BJ (cell line): Measurements from ENCODE around the gene IQCH. TPM values are rescaled to one million over a fixed set of nuclear protein-coding genes. Genes with fewer than 3 reads are reported as not detected.

Experiments used
- CTCF ChIA-PET: fragments of 350-600 bp; formaldehyde crosslinking; extraction: SDS; loops from one replicate; lab custom pipeline; 2021; ENCODE audit warnings: antibody characterized with exemption, inconsistent platforms; lab: Yijun Ruan, JAX
- POLR2A ChIA-PET: fragments of 300-600 bp; sonication (Branson Sonifier 250); formaldehyde crosslinking; extraction: SDS; loops from one replicate; lab custom pipeline; 2021; ENCODE audit warnings: antibody characterized with exemption; lab: Charles Lee
- DNase-seq: peaks from one replicate; pipeline ENCODE4 v3.0.0-alpha.2; 2011; ENCODE audit warnings: low read depth
- H3K27me3 ChIP-seq: 2 replicates; pipeline ENCODE4 v1.6.0; 2011; ENCODE audit warnings: low read length; ENCODE audit not compliant: control insufficient read depth, insufficient read depth
- H3K36me3 ChIP-seq: 2 replicates; pipeline ENCODE4 v1.5.1; 2011; ENCODE audit warnings: low read length; ENCODE audit not compliant: control insufficient read depth, insufficient read depth
- H3K4me3 ChIP-seq: 2 replicates; pipeline ENCODE4 v1.5.1; 2011; ENCODE audit warnings: low read depth, mild to moderate bottlenecking, control low read depth, low read length
- polyA plus RNA-seq: library from polyadenylated mRNA; depleted of rRNA; stranded (reverse); fragments of >200 nt; gene quantifications from 2 replicates; pipeline ENCODE4 v1.2.3, GENCODE V29; 2011
- TF ChIP-seq, protein P1 (sequence below): IDR thresholded peaks from 2 replicates; pipeline ENCODE4 v1.5.1; 2011; ENCODE audit warnings: low read depth, mild to moderate bottlenecking, control low read depth, inconsistent platforms, low read length, moderate library complexity; ENCODE audit not compliant: insufficient read depth

IQCH gene
- polyA plus RNA-seq, 1 experiment: 0.82 TPM

DNA sequence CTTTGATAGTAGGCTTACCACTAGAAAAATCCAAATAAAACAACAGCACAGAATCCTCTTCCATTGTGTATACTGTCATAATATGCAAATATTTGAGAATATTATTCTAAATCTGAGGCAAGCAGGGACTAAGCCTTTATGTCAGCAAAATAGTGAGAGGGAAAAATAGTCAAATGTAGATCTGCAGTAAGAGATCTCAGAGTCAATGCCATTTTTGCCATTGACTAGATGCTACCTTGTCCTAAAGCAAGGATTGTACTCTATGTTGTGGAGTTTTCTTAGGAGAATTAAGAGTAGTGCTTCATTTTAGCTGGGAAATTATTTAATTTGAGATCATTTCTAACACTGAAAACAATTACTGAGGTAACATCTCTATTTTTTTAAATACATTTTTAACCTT, 50.2 kb downstream of the IQCH start:
- POLR2A ChIA-PET: no interaction called here
- CTCF ChIA-PET: interaction anchor here (1.1 to 3.4 kb wide), 6 partner anchors 10 to 358 kb away, joined by 3 to 64 read pairs (median 3); no protein-coding TSS in a partner anchor
- H3K4me3 ChIP-seq: no peak overlapping the region
- H3K36me3 ChIP-seq: no peaks in the 10 kb centered on the region
- TF ChIP-seq, protein P1, sequence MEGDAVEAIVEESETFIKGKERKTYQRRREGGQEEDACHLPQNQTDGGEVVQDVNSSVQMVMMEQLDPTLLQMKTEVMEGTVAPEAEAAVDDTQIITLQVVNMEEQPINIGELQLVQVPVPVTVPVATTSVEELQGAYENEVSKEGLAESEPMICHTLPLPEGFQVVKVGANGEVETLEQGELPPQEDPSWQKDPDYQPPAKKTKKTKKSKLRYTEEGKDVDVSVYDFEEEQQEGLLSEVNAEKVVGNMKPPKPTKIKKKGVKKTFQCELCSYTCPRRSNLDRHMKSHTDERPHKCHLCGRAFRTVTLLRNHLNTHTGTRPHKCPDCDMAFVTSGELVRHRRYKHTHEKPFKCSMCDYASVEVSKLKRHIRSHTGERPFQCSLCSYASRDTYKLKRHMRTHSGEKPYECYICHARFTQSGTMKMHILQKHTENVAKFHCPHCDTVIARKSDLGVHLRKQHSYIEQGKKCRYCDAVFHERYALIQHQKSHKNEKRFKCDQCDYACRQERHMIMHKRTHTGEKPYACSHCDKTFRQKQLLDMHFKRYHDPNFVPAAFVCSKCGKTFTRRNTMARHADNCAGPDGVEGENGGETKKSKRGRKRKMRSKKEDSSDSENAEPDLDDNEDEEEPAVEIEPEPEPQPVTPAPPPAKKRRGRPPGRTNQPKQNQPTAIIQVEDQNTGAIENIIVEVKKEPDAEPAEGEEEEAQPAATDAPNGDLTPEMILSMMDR: no peak
- DNase-seq: no peak
- H3K27me3 ChIP-seq: no peaks in the 10 kb centered on the region

DNA sequence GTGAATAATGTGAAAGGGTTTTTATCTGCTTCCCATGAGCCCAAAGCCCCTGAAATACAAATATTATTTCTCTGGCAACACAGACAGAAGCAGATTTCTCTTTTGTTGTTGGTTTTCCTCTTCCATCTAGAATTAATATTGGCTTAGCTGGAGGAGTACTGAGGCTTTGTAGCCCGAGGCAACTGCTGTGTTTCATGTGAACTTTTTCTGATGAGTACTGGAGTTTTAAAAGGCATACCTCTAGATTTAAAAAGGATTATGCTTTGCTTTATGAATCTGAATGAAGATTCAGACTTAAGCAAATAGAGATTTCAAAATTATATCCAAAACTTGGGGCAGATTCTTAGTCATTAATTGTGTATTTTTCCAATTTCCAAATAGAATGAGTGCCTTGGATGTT, 50.9 kb downstream of the IQCH start:
- no peak for DNase-seq
- H3K36me3 ChIP-seq: no peaks in the 10 kb centered on the region
- no peak overlapping the region for H3K4me3 ChIP-seq
- H3K27me3 ChIP-seq: no peaks in the 10 kb centered on the region
- TF ChIP-seq, protein P1: no peak
- ChIA-PET CTCF (interaction anchor here (0.7 to 3.4 kb wide), 2 partner anchors 358 to 369 kb away, joined by 3 to 64 read pairs; no protein-coding TSS in a partner anchor), POLR2A (no interaction called here)

DNA sequence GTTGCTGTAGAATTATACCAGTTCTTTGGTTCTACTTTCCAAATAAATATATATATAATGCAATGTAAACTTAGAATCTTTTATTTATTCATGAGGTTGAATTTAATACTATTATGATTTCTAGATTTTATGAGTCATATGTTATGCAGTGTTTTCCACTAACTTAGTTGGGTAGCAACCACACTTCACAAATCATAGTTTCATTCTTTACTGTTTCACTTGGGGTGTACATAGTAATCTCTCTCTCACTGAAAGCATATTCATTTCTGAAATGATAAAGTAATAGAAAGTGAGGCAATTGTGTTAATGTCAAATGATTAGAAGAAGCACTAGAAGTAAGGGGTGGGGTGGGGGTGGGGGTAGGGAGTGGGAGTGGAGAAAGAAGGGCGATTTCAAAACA, 52.6 kb downstream of the IQCH start:
- no peak for DNase-seq
- Histone ChIP-seq H3K4me3 (no peak overlapping the region), H3K36me3 (no peaks in the 10 kb centered on the region), H3K27me3 (no peaks in the 10 kb centered on the region)
- TF ChIP-seq, protein P1: no peak
- ChIA-PET CTCF (interaction anchor here (1.0 kb wide), 1 partner anchor 360 kb away, joined by 3 read pairs; no protein-coding TSS in a partner anchor), POLR2A (no interaction called here)

DNA sequence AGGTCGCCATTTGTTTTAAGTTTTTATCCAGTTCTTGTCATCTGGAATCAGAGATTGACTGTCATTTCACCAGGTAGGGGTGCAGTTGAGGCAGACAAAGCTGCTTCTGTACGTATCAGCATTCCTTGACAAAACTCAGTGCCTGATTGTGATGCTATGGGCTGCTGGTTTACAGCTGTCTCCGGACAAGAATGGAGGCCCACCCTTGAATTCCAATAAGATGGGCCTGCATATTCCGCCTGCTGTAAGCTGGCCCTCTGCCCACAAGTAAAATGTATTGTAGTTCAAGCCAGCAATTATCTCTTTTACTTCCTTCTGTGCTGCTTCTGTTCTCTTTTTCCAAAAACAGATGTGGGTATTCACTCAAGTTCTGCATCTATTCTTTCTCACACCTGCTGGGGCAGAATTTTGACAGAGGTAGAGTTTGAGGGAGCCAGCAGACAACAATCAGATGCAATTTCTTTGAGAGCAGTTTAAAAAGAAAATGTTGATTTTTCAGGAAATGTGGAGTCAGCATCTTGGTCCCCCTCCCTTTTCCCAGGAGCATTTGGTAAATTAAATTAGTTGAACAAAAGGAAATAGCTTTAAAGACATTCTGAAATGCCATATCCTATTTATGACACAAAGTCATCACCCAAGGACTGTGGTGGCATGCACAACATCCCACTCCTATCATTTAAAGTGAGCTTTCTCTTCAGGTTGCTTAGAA, 53.5 kb downstream of the IQCH start:
- TF ChIP-seq, protein P1: no peak
- ChIA-PET CTCF (interaction anchor here (1.0 to 1.5 kb wide), 3 partner anchors 13 to 361 kb away, joined by 3 to 6 read pairs (median 3); no protein-coding TSS in a partner anchor), POLR2A (no interaction called here)
- no peak for DNase-seq
- H3K4me3 ChIP-seq: no peak overlapping the region
- no peaks in the 10 kb centered on the region for H3K36me3 ChIP-seq
- H3K27me3 ChIP-seq: no peaks in the 10 kb centered on the region

DNA sequence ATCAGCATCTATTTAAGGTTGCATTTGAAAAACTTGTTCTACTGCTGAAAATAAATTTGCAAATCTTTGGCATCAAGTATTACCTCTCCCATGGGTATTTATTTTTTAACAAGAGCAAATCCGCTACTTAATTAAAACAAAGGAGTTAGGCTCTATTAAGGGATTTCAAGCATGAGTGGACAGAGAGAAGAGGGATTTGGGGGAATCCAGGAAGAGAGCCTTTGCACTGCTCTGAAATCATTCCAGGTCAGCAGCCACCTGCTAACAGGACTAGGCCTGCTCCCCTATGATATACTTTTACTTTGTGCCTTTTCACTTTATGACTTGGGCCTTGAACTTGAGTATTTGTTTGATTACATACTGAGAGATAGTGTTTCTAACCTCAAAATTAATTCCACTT, 57.1 kb downstream of the IQCH start:
- Histone ChIP-seq H3K27me3 (peaks cover 2% of the 10 kb centered on the region), H3K4me3 (no peak overlapping the region), H3K36me3 (no peaks in the 10 kb centered on the region)
- DNase-seq: no peak
- POLR2A ChIA-PET: no interaction called here
- TF ChIP-seq, protein P1: no peak
- CTCF ChIA-PET: no interaction called here
